ENCODE data around the gene HMGCR.

Gene HMGCR

GRCh38 chr5:75340714-75341478, 3.9 kb downstream of the HMGCR start:
- DNase-seq (ENCODE audit: low read depth) = no peak
- H3K4me3 ChIP-seq (ENCODE audit: low read depth, low read length) = no peak overlapping the region
- TF ChIP-seq CTCF (IDR thresholded peaks at IDR 0.05; ENCODE audit: control insufficient read depth, extremely low read depth, insufficient read depth) = no peak

GRCh38 chr5:75341934-75342333, 4.9 kb downstream of the HMGCR start:
- TF ChIP-seq CTCF (IDR thresholded peaks at IDR 0.05; ENCODE audit: control insufficient read depth, extremely low read depth, insufficient read depth) = no peak
- H3K4me3 ChIP-seq (ENCODE audit: low read depth, low read length) = no peak overlapping the region
- no peak for DNase-seq (ENCODE audit: low read depth)

GRCh38 chr5:75342836-75343235, 5.8 kb downstream of the HMGCR start:
- H3K4me3 ChIP-seq (ENCODE audit: low read depth, low read length) = no peak overlapping the region
- DNase-seq (ENCODE audit: low read depth) = no peak
- no peak for TF ChIP-seq CTCF (IDR thresholded peaks at IDR 0.05; ENCODE audit: control insufficient read depth, extremely low read depth, insufficient read depth)

GRCh38 chr5:75348241-75348640, 11.2 kb downstream of the HMGCR start:
- TF ChIP-seq CTCF (IDR thresholded peaks at IDR 0.05; ENCODE audit: control insufficient read depth, extremely low read depth, insufficient read depth) = no peak
- DNase-seq (ENCODE audit: low read depth) = no peak
- H3K4me3 ChIP-seq (ENCODE audit: low read depth, low read length) = no peak overlapping the region

- DNase-seq (ENCODE audit: low read depth) = no peak
- H3K4me3 ChIP-seq (ENCODE audit: low read depth, low read length) = no peak overlapping the region
- no peak for TF ChIP-seq CTCF (IDR thresholded peaks at IDR 0.05; ENCODE audit: control insufficient read depth, extremely low read depth, insufficient read depth)
Observed at GRCh38 chr5:75349663-75350062, 12.6 kb downstream of the HMGCR start.

GRCh38 chr5:75351139-75351926, 14.3 kb downstream of the HMGCR start:
- H3K4me3 ChIP-seq (ENCODE audit: low read depth, low read length) = no peak overlapping the region
- DNase-seq (ENCODE audit: low read depth) = no peak
- TF ChIP-seq CTCF (IDR thresholded peaks at IDR 0.05; ENCODE audit: control insufficient read depth, extremely low read depth, insufficient read depth) = no peak

All from LNCaP clone FGC (cell line).